Measurements from ENCODE around the gene FBXO44.

The FBXO44 gene

GRCh38 chr1:11682799-11683198, 28.1 kb downstream of the FBXO44 start:
- H3K36me3 Mint-ChIP-seq (ENCODE audit: low read depth) = peaks cover 5% of the 10 kb centered on the region
- TF ChIP-seq, protein P1, sequence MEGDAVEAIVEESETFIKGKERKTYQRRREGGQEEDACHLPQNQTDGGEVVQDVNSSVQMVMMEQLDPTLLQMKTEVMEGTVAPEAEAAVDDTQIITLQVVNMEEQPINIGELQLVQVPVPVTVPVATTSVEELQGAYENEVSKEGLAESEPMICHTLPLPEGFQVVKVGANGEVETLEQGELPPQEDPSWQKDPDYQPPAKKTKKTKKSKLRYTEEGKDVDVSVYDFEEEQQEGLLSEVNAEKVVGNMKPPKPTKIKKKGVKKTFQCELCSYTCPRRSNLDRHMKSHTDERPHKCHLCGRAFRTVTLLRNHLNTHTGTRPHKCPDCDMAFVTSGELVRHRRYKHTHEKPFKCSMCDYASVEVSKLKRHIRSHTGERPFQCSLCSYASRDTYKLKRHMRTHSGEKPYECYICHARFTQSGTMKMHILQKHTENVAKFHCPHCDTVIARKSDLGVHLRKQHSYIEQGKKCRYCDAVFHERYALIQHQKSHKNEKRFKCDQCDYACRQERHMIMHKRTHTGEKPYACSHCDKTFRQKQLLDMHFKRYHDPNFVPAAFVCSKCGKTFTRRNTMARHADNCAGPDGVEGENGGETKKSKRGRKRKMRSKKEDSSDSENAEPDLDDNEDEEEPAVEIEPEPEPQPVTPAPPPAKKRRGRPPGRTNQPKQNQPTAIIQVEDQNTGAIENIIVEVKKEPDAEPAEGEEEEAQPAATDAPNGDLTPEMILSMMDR (IDR thresholded peaks at IDR 0.05) = no peak
- no peak for DNase-seq
- peaks cover 10% of the 10 kb centered on the region for H3K27me3 Mint-ChIP-seq (ENCODE audit: low read depth, poor library complexity)
- peaks cover 46% of the 10 kb centered on the region for H3K4me1 Mint-ChIP-seq
- H3K9me3 Mint-ChIP-seq = no peaks in the 10 kb centered on the region
- no peak overlapping the region for H3K27ac Mint-ChIP-seq
- peak overlapping the region; percentile 32 for H3K4me3 Mint-ChIP-seq

GRCh38 chr1:11684070-11684469, 29.4 kb downstream of the FBXO44 start:
- TF ChIP-seq, protein P1 (IDR thresholded peaks at IDR 0.05) = no peak
- Mint-ChIP-seq H3K4me1 (peaks cover 55% of the 10 kb centered on the region), H3K27me3 (ENCODE audit: low read depth, poor library complexity) (peaks cover 13% of the 10 kb centered on the region), H3K27ac (no peak overlapping the region), H3K36me3 (ENCODE audit: low read depth) (no peaks in the 10 kb centered on the region), H3K9me3 (no peaks in the 10 kb centered on the region), H3K4me3 (no peak overlapping the region)
- DNase-seq = no peak

DNA sequence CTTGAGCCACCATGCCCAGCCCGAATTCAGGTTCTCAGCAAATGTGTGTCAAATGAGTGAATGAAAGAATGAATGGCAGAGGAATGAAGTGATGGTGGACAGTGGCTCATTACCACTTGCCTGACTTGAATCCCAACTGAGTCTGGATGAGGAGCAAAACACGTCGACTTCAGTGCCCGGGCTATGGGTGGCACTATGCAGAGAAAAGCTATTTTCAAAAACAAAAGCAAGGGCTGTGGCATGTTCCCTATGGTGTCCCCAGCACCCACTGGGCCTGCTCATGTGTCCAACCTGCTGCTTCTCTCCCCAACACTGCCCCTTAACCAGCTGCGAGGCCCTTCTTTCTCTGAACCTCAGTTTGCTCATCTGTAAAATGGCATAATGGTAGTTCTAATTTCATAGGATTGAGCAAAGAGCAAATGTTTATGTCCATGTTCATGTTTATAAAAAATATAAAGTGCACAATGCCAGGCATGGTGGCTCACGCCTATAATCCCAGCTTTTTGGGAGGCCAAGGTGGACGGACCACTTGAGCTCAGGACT, 30.6 kb downstream of the FBXO44 start:
- Mint-ChIP-seq H3K4me1 (peaks cover 64% of the 10 kb centered on the region), H3K36me3 (ENCODE audit: low read depth) (no peaks in the 10 kb centered on the region), H3K27ac (no peak overlapping the region), H3K27me3 (ENCODE audit: low read depth, poor library complexity) (peaks cover 9% of the 10 kb centered on the region), H3K4me3 (no peak overlapping the region), H3K9me3 (no peaks in the 10 kb centered on the region)
- DNase-seq = no peak
- TF ChIP-seq, protein P1 (IDR thresholded peaks at IDR 0.05) = no peak

DNA sequence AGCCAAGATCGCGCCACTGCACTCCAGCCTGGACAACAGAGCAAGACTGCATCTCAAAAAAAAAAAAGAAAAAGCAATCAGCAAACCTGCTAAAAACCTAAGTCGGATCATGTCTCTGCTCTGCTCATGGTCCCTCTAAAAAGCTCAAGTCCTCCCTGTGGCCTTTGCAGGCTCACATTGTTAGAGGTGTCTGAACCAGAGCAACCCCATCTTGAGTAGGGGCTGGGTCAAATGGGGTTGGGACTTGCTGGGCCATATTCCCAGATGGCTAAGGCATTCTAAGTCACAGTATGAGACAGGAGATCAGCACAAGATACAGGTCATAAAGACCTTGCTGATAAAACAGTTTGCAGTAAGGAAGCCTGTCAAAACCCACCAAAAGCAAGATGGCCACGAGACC, 33.8 kb downstream of the FBXO44 start:
- no peak for DNase-seq
- TF ChIP-seq, protein P1 (IDR thresholded peaks at IDR 0.05) = no peak
- H3K9me3 Mint-ChIP-seq = no peaks in the 10 kb centered on the region
- H3K36me3 Mint-ChIP-seq (ENCODE audit: low read depth) = no peaks in the 10 kb centered on the region
- no peak overlapping the region for H3K27ac Mint-ChIP-seq
- peaks cover 59% of the 10 kb centered on the region for H3K4me1 Mint-ChIP-seq
- no peak overlapping the region for H3K4me3 Mint-ChIP-seq
- H3K27me3 Mint-ChIP-seq (ENCODE audit: low read depth, poor library complexity) = peaks cover 26% of the 10 kb centered on the region

DNA sequence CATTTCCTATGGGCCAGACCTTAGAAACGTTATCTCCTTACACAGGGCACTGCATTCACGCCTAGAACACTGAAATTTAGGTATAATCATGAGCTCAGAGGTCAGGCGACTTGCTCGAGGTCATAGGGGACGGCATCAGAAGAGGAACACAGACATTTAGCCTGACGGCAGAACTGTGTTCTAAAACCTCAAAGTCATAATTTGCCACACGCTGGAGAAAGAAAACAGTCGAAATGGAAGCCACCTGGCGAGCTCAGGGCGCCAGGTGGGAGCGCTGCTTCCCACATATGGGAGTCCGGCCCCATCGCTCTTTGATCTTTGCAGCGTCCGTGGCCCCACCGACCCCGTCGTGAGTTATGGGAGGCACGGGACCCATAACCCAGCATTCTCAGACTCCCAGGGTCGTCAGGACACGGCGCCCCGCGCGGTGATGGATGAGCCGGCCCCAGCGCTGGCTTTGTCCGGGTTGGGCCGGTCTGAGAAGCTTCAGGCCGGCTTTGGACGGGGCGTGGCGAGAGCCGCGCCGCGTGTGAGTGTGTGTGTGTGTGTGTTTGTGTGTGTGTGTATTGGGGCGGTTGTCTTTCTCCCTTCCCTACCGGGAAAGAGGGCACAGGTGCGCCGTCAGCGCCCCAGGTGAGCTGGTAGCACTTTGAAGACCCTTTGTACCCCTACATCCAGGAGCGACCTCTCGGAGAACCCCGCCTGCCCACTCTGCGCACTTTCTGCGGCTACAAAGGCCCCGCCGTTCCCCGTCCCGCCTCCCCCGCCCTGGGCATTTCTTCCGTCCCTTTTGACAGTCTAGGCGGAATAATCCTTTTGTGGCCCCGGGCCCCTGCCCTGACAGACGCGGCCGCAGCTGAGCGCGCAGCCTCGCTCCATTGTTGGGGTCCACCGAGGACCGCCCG, 36.0 kb downstream of the FBXO44 start:
- Mint-ChIP-seq H3K27me3 (ENCODE audit: low read depth, poor library complexity) (peaks cover 36% of the 10 kb centered on the region), H3K36me3 (ENCODE audit: low read depth) (no peaks in the 10 kb centered on the region), H3K27ac (peak overlapping the region; percentile 98), H3K4me3 (peak overlapping the region; percentile 94), H3K9me3 (no peaks in the 10 kb centered on the region), H3K4me1 (peaks cover 50% of the 10 kb centered on the region)
- peak; percentile 87 for DNase-seq
- TF ChIP-seq, protein P1 (IDR thresholded peaks at IDR 0.05) = no peak
